ENCODE measurements around the gene DCUN1D2.
A peak's percentile ranks its signal among the peaks of the same experiment; 100 is the strongest.
"Not testable (repeated sequence)": the region's sequence is repeated elsewhere in the genome, so short reads cannot be mapped to it uniquely, and the experiment has no call there.

DCUN1D2 gene

DNA sequence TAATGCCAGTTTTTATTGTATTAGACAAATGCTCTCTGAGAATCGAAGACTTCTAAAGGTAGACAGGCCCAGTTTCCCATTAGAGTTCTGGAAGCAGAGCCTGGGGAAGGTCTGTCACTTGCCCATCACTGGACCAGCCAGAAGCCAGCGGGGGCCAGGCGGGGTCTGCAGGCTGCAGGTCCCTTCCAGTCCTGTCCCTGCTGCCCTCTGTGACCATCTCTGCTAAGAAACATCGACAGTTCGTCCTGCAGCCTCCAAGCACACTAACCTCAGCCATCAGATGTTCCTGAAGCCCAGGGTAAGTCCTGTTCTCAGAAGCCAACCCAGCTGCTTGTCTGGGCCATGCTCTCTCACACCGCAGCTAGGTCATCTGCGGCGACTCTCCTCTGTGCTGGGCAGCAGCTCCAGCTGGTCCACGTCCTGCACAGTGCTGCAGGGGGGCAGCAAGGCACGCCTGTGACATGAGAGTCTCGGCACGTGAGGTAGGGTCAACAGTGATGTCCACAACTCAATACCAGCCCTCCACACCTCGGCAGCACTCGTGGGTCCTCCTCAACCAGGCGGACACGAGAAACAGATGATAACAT, 34.3 kb downstream of the DCUN1D2 start:
- Mint-ChIP-seq H3K4me3 (no peak overlapping the region), H3K27me3 (no peaks in the 10 kb centered on the region), H3K27ac (no peak overlapping the region), H3K4me1 (no peaks in the 10 kb centered on the region), H3K9me3 (no peaks in the 10 kb centered on the region), H3K36me3 (peaks cover 12% of the 10 kb centered on the region)
- CTCF ChIA-PET: interaction anchor here (1.0 kb wide), 1 partner anchor 106 kb away, joined by 3 read pairs; no protein-coding TSS in a partner anchor
- no peak for DNase-seq

- Mint-ChIP-seq H3K27ac (no peak overlapping the region), H3K36me3 (peaks cover 12% of the 10 kb centered on the region), H3K4me3 (no peak overlapping the region), H3K9me3 (no peaks in the 10 kb centered on the region), H3K27me3 (no peaks in the 10 kb centered on the region), H3K4me1 (no peaks in the 10 kb centered on the region)
- DNase-seq: no peak
- CTCF ChIA-PET: no interaction called here
Measured at GRCh38 chr13:113455384-113455783, 35.1 kb downstream of the DCUN1D2 start.

- no peaks in the 10 kb centered on the region for H3K27me3 Mint-ChIP-seq
- peaks cover 12% of the 10 kb centered on the region for H3K36me3 Mint-ChIP-seq
- H3K27ac Mint-ChIP-seq: no peak overlapping the region
- no peaks in the 10 kb centered on the region for H3K9me3 Mint-ChIP-seq
- H3K4me3 Mint-ChIP-seq: no peak overlapping the region
- CTCF ChIA-PET: no interaction called here
- DNase-seq: no peak
- H3K4me1 Mint-ChIP-seq: no peaks in the 10 kb centered on the region
Measured at GRCh38 chr13:113454936-113455335, 35.6 kb downstream of the DCUN1D2 start.

DNA sequence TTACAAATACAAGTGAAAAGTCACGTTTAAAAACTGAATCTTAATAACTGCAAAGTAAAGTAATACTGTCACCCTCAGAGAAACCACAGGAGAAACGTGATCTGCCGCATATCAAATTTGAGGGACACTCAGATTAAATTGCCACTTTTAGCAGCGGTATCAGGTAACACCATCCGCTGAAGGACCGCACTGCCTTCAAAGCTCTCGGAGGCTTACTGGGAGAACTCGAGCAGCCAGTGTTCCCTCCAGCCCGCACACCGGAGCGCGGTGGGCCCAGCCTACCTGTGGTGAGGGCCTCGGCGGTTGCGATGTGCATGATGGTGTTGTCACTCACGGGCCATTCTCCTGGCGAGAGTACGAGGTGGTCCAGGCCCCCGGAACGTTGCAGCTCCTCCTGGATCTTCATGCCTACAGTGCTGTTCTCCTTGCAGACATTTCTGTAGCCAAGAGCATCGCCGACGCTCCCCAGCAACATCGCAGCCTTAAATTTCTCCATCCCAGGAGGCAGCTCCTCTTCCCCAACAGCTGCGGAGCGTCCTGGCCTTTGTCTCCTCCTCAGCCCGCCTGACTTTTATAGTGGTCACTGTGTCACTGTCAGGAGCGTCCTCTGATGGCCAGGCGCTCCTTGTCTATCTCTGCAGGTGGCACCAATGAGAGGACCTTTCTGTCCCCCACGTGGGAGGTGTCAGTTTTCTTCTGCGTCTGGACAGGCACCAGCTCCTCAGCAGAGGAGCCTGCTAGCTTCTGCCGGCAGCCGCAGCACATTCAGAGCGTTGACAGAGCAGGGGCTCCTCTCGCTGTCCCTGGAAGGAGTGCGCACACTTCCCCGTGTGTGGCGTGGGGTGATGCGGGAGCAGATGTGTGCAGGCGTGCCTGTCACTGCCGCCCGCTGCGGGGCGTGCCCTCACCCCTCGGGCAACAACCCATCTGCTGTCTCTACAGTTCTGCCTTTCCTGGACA, 37.3 kb downstream of the DCUN1D2 start, which contains the start of gene ADPRHL1:
TSS of gene ADPRHL1 (minus strand) at position 547 of the 960 bp plus-strand sequence. CDS start at position 496, 51 bp downstream.
- Mint-ChIP-seq H3K27ac (no peak within 1 kb of the TSS), H3K27me3 (no peaks in the 10 kb centered on the region), H3K4me3 (no peak within 1 kb of the TSS), H3K36me3 (peaks cover 9% of the 10 kb centered on the region), H3K4me1 (no peaks in the 10 kb centered on the region), H3K9me3 (no peaks in the 10 kb centered on the region)
- CTCF ChIA-PET: interaction anchor here (0.6 kb wide), 1 partner anchor 113 kb away, joined by 3 read pairs; no protein-coding TSS in a partner anchor
- DNase-seq: no peak

GRCh38 chr13:113452466-113452865, 38.0 kb downstream of the DCUN1D2 start:
- no peaks in the 10 kb centered on the region for H3K4me1 Mint-ChIP-seq
- H3K27ac Mint-ChIP-seq: no peak overlapping the region
- H3K27me3 Mint-ChIP-seq: no peaks in the 10 kb centered on the region
- no peak for DNase-seq
- peaks cover 5% of the 10 kb centered on the region for H3K36me3 Mint-ChIP-seq
- H3K9me3 Mint-ChIP-seq: peaks cover 1% of the 10 kb centered on the region
- H3K4me3 Mint-ChIP-seq: no peak overlapping the region
- CTCF ChIA-PET: no interaction called here

GRCh38 chr13:113451951-113452421, 38.5 kb downstream of the DCUN1D2 start:
- Mint-ChIP-seq H3K4me1 (no peaks in the 10 kb centered on the region), H3K9me3 (peaks cover 4% of the 10 kb centered on the region), H3K27me3 (no peaks in the 10 kb centered on the region), H3K36me3 (peaks cover 4% of the 10 kb centered on the region), H3K27ac (no peak overlapping the region), H3K4me3 (no peak overlapping the region)
- CTCF ChIA-PET: no interaction called here
- no peak for DNase-seq

- peak overlapping the region; percentile 52 for H3K27ac Mint-ChIP-seq
- H3K27me3 Mint-ChIP-seq, CTCF ChIA-PET, DNase-seq, H3K4me1 Mint-ChIP-seq, H3K36me3 Mint-ChIP-seq, H3K9me3 Mint-ChIP-seq, H3K4me3 Mint-ChIP-seq: not testable (repeated sequence)
Measured at GRCh38 chr13:113450861-113451620, 39.5 kb downstream of the DCUN1D2 start.

GRCh38 chr13:113450348-113450744, 40.2 kb downstream of the DCUN1D2 start:
- not testable (repeated sequence) for H3K36me3 Mint-ChIP-seq, H3K4me3 Mint-ChIP-seq, DNase-seq, H3K4me1 Mint-ChIP-seq, H3K9me3 Mint-ChIP-seq, H3K27me3 Mint-ChIP-seq
- H3K27ac Mint-ChIP-seq: peak overlapping the region; percentile 67
- CTCF ChIA-PET: interaction anchor here (1.4 kb wide), 1 partner anchor 507 kb away, joined by 3 read pairs; no protein-coding TSS in a partner anchor

DNA sequence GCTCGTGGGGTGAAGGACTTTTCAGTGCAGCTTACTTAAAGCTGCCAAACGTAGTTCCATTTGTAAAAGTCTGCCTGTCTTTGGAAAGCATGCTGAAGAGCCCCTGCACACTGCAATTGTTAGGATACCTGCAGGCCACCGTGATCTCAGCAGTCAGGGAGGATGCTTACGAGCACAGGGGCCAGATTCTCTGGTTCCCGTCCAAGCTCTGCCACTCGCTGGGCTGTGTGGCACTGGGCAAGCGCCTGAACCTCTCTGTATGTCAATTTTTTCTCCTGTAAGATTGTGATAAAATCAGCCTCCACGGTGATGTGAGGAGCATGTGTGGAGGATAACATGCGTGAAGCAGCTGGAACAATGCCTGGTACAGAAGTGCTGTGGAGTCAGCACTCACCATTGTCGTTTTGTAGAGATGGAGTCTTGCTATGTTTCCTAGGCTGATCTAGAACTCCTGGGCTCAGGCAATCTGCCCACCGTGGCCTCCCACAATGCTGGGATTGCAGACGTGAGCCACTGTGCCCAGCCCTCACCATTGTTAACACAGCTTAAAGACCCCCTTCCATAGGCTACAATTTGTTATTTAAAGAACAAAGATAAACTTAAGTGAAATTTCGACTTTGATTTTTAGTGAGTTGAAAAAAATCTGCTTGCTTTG, 40.7 kb downstream of the DCUN1D2 start:
- Mint-ChIP-seq H3K36me3 (no peaks in the 10 kb centered on the region), H3K9me3 (peaks cover 7% of the 10 kb centered on the region), H3K4me1 (no peaks in the 10 kb centered on the region), H3K4me3 (peak overlapping the region; percentile 51), H3K27ac (peak overlapping the region; percentile 81), H3K27me3 (no peaks in the 10 kb centered on the region)
- CTCF ChIA-PET: interaction anchor here (1.4 kb wide), 1 partner anchor 507 kb away, joined by 3 read pairs; no protein-coding TSS in a partner anchor
- DNase-seq: no peak

GRCh38 chr13:113448885-113449692, 41.4 kb downstream of the DCUN1D2 start:
- Mint-ChIP-seq H3K4me1 (no peaks in the 10 kb centered on the region), H3K4me3 (peak overlapping the region; percentile 55), H3K36me3 (no peaks in the 10 kb centered on the region), H3K27me3 (no peaks in the 10 kb centered on the region), H3K27ac (peak overlapping the region; percentile 81), H3K9me3 (peaks cover 7% of the 10 kb centered on the region)
- CTCF ChIA-PET: interaction anchor here (1.4 kb wide), 1 partner anchor 506 kb away, joined by 3 read pairs; no protein-coding TSS in a partner anchor
- peak; percentile 76 for DNase-seq

- H3K27ac Mint-ChIP-seq: peak overlapping the region; percentile 55
Measured at GRCh38 chr13:113448545-113448884, 42.0 kb downstream of the DCUN1D2 start.

DNA sequence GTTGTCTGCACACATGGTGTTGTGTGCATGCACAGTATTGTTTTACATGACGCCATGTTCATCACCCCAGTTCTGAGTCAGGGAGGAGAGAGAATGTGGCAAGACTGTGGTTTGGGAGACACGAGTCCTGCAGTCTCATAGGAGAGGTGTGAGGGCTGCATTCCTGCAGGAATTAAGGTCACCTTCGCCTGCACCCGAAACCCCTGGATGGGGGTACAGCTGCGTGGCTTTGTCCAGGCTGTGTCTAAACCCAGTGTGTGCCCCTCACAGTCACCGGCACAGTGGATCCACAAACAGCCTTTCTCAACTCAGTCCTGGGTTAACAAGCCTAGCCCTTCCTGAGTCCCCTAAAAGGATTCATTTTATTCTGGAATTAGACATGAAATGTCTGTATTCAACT, 42.9 kb downstream of the DCUN1D2 start:
- CTCF ChIA-PET: no interaction called here
- DNase-seq: no peak
- H3K4me1 Mint-ChIP-seq: no peaks in the 10 kb centered on the region
- H3K27ac Mint-ChIP-seq: no peak overlapping the region
- H3K36me3 Mint-ChIP-seq: no peaks in the 10 kb centered on the region
- H3K27me3 Mint-ChIP-seq: no peaks in the 10 kb centered on the region
- no peak overlapping the region for H3K4me3 Mint-ChIP-seq
- peaks cover 7% of the 10 kb centered on the region for H3K9me3 Mint-ChIP-seq

More at GRCh38 chr13:113448545-113448884, 42.0 kb downstream of the DCUN1D2 start:
- CTCF ChIA-PET: no interaction called here
- peak overlapping the region; percentile 55 for H3K4me3 Mint-ChIP-seq
- H3K36me3 Mint-ChIP-seq: no peaks in the 10 kb centered on the region
- no peak for DNase-seq
- no peaks in the 10 kb centered on the region for H3K27me3 Mint-ChIP-seq
- peaks cover 7% of the 10 kb centered on the region for H3K9me3 Mint-ChIP-seq
- no peaks in the 10 kb centered on the region for H3K4me1 Mint-ChIP-seq

DNA sequence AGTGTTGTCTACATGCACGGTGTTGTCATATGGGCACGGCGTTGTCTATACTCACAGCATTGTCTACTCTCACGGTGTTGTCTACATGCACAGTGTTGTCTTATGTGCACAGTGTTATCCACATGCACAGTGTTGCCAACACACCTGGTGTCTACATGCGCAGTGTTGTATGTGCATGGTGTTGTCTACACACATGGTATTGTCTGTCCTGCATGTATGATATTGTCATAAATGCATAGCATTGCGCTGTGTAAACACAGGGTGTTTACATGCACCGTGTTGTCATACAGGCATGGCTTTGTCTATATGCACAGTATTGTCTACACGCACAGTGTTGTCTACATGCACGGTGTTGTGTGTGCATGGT, 44.0 kb downstream of the DCUN1D2 start:
- CTCF ChIA-PET: no interaction called here
- Mint-ChIP-seq H3K4me1 (no peaks in the 10 kb centered on the region), H3K27ac (no peak overlapping the region), H3K4me3 (no peak overlapping the region), H3K9me3 (peaks cover 7% of the 10 kb centered on the region), H3K27me3 (no peaks in the 10 kb centered on the region), H3K36me3 (no peaks in the 10 kb centered on the region)
- DNase-seq: no peak

Measured in activated naive CD4-positive, alpha-beta T cell treated with anti-CD3 and anti-CD28 coated beads, Interleukin-2, amount 10 ng/mL, durations not matched to agents 7 days and 5 days (primary cell).